DOHH2 (cell line): ENCODE data around the gene AP3S1.

Experiments
- H3F3A ChIP-seq: fragments of 200-600 bp; sonication (generic), shearing (Covaris generic); 2 replicates; pipeline ENCODE4 v1.6.0; 2016; ENCODE audit warnings: antibody characterized with exemption, mild to moderate bottlenecking; ENCODE audit not compliant: control insufficient read depth, insufficient read depth
- H3K27ac ChIP-seq: fragments of 200-600 bp; sonication (generic); 2 replicates; pipeline ENCODE4 v1.5.1; 2014; ENCODE audit warnings: low read depth, mild to moderate bottlenecking, low read length, moderate library complexity
- H3K27me3 ChIP-seq: fragments of 200-600 bp; sonication (generic); 2 replicates; pipeline ENCODE4 v1.6.1; 2014; ENCODE audit warnings: mild to moderate bottlenecking, low read length, mixed read lengths; ENCODE audit not compliant: control insufficient read depth
- H3K36me3 ChIP-seq: fragments of 200-600 bp; sonication (generic); 2 replicates; pipeline ENCODE4 v1.6.1; 2014; ENCODE audit warnings: mild to moderate bottlenecking, low read length, moderate library complexity, mixed read lengths; ENCODE audit not compliant: control insufficient read depth
- H3K4me1 ChIP-seq: fragments of 200-600 bp; sonication (generic); 2 replicates; pipeline ENCODE4 v1.6.1; 2014; ENCODE audit warnings: mild to moderate bottlenecking, low read length, mixed read lengths; ENCODE audit not compliant: control insufficient read depth
- H3K4me2 ChIP-seq: fragments of 200-600 bp; sonication (generic); 2 replicates; pipeline ENCODE4 v1.6.0; 2014; ENCODE audit warnings: mild to moderate bottlenecking, low read length, moderate library complexity
- H3K4me3 ChIP-seq: fragments of 200-600 bp; sonication (generic); 2 replicates; pipeline ENCODE4 v1.5.1; 2014; ENCODE audit warnings: mild to moderate bottlenecking, low read length, mixed read lengths
- H3K79me2 ChIP-seq: fragments of 200-600 bp; sonication (generic); 2 replicates; pipeline ENCODE4 v1.6.1; 2014; ENCODE audit warnings: mild to moderate bottlenecking, low read length, mixed read lengths; ENCODE audit not compliant: control insufficient read depth
- H3K9me2 ChIP-seq: fragments of 200-600 bp; sonication (generic); replicated peaks from 2 replicates; pipeline ENCODE4 v1.6.1; 2014; ENCODE audit warnings: mild to moderate bottlenecking, low read length, mixed read lengths; ENCODE audit not compliant: control insufficient read depth
- H3K9me3 ChIP-seq: fragments of 200-600 bp; sonication (generic); 2 replicates; pipeline ENCODE4 v1.6.1; 2014; ENCODE audit warnings: antibody characterized with exemption, low read length, mixed read lengths; ENCODE audit not compliant: control insufficient read depth, insufficient read depth
- H4K20me1 ChIP-seq: fragments of 200-600 bp; sonication (generic); 2 replicates; pipeline ENCODE4 v1.6.0; 2014; ENCODE audit warnings: low read depth, mild to moderate bottlenecking, antibody characterized with exemption, low read length, moderate library complexity; ENCODE audit not compliant: control insufficient read depth, insufficient read depth
- CTCF ChIP-seq: fragments of 200-600 bp; sonication (generic); IDR thresholded peaks from one replicate; pipeline ENCODE4 v1.5.1; 2014; ENCODE audit warnings: antibody characterized with exemption, mild to moderate bottlenecking, low read depth, low read length; ENCODE audit not compliant: poor library complexity, severe bottlenecking
- EZH2phosphoT487 ChIP-seq: fragments of 200-600 bp; sonication (generic); IDR thresholded peaks from 2 replicates; pipeline ENCODE4 v1.6.1; 2017; ENCODE audit warnings: borderline replicate concordance, mild to moderate bottlenecking, antibody characterized with exemption, low read length, moderate library complexity, mixed read lengths

AP3S1 gene

GRCh38 chr5:115956957-115957356, 115.2 kb downstream of the AP3S1 start:
- no peak for TF ChIP-seq CTCF
- TF ChIP-seq EZH2phosphoT487: no peak
- Histone ChIP-seq H3K9me2 (no peaks in the 10 kb centered on the region), H3K9me3 (peaks cover 2% of the 10 kb centered on the region; the same call in 1 of the 2 replicates)

GRCh38 chr5:115961381-115962238, 119.9 kb downstream of the AP3S1 start:
- Histone ChIP-seq H3K9me2 (no peaks in the 10 kb centered on the region), H3K4me3 (no peak overlapping the region), H3K27ac (no peak overlapping the region), H3K9me3 (peaks cover 12% of the 10 kb centered on the region; the same call in 1 of the 2 replicates), H3K4me2 (no peak overlapping the region), H4K20me1 (no peaks in the 10 kb centered on the region), H3F3A (no peaks in the 10 kb centered on the region), H3K27me3 (no peaks in the 10 kb centered on the region), H3K4me1 (no peaks in the 10 kb centered on the region), H3K36me3 (no peaks in the 10 kb centered on the region), H3K79me2 (no peaks in the 10 kb centered on the region)
- TF ChIP-seq EZH2phosphoT487: no peak

More at GRCh38 chr5:115956957-115957356, 115.2 kb downstream of the AP3S1 start:
- H3K27me3 ChIP-seq: no peaks in the 10 kb centered on the region
- H3K4me3 ChIP-seq: no peak overlapping the region
- H3K79me2 ChIP-seq: no peaks in the 10 kb centered on the region
- no peak overlapping the region for H3K27ac ChIP-seq
- no peak overlapping the region for H3K4me2 ChIP-seq
- no peaks in the 10 kb centered on the region for H3K4me1 ChIP-seq
- H3K36me3 ChIP-seq: no peaks in the 10 kb centered on the region
- no peaks in the 10 kb centered on the region for H3F3A ChIP-seq
- no peaks in the 10 kb centered on the region for H4K20me1 ChIP-seq

- Histone ChIP-seq H3K9me3 (peaks cover 12% of the 10 kb centered on the region; the same call in 1 of the 2 replicates), H3K27me3 (no peaks in the 10 kb centered on the region), H3K79me2 (no peaks in the 10 kb centered on the region), H3K4me1 (no peaks in the 10 kb centered on the region), H4K20me1 (no peaks in the 10 kb centered on the region), H3F3A (no peaks in the 10 kb centered on the region), H3K4me3 (no peak within 1 kb of the TSS), H3K27ac (no peak within 1 kb of the TSS), H3K4me2 (no peak within 1 kb of the TSS), H3K36me3 (no peaks in the 10 kb centered on the region), H3K9me2 (no peaks in the 10 kb centered on the region)
- TF ChIP-seq CTCF (no peak), EZH2phosphoT487 (no peak)
Measured at GRCh38 chr5:115962239-115962564, 120.5 kb downstream of the AP3S1 start, which contains the start of gene LVRN. TSS of gene LVRN (plus strand) at chr5:115962475. CDS start at chr5:115962618, 143 bp downstream.
